ENCODE data around the gene SUPT4H1. TPM values are rescaled to one million over a fixed set of nuclear protein-coding genes. Genes with fewer than 3 reads are reported as not detected.
A peak's percentile ranks its signal among the peaks of the same experiment; 100 is the strongest.

Gene SUPT4H1
- total RNA-seq, 1 experiment from 2014 or later, result 53.8 TPM

DNA sequence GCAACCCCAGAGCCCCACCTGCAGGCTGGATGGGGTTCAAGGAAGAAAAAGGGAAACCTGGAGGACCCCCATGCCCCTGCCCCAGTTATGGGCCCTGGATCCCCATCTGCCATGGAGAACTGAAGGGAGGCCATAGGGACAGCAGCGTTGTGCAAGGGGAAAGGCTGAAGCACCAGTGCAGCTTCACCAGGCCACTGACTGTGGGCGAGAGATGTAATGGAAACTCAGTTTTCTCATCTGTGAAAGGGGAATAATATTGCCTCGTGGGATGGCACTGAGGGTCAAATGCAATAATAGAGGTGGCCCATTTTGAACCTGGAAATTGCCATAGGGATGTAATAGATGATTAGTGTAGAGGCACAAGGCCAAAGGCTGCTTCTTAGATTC is 13.6 kb downstream of the SUPT4H1 start:
- ChIA-PET POLR2A (no interaction called here), CTCF (no interaction called here)
- DNase-seq (ENCODE audit: low read depth, low spot score), result no peak
- H3K9me3 ChIP-seq (ENCODE audit: control insufficient read depth, insufficient read depth, low read depth, low read length), result no peaks in the 10 kb centered on the region
- no TSS peak for BruUV-seq (replicated peaks)
- intact Hi-C loops (cut with micrococcal nuclease; ENCODE audit: unreplicated experiment), result no loop called here
- H3K36me3 ChIP-seq (ENCODE audit: control insufficient read depth, insufficient read depth, low read length), result no peaks in the 10 kb centered on the region
- no peak overlapping the region for H3K4me3 ChIP-seq (ENCODE audit: low read depth in 2 of 2, low read length in 2 of 2)
- ATAC-seq, result no peak
- no peak for TF ChIP-seq TCF7L2 (IDR thresholded peaks at IDR 0.05; ENCODE audit: low read depth, low read length)
- no peak for TF ChIP-seq SIN3A (IDR thresholded peaks at IDR 0.05; ENCODE audit: borderline replicate concordance, insufficient read depth, low read depth, low read length)
- TF ChIP-seq, protein P1, sequence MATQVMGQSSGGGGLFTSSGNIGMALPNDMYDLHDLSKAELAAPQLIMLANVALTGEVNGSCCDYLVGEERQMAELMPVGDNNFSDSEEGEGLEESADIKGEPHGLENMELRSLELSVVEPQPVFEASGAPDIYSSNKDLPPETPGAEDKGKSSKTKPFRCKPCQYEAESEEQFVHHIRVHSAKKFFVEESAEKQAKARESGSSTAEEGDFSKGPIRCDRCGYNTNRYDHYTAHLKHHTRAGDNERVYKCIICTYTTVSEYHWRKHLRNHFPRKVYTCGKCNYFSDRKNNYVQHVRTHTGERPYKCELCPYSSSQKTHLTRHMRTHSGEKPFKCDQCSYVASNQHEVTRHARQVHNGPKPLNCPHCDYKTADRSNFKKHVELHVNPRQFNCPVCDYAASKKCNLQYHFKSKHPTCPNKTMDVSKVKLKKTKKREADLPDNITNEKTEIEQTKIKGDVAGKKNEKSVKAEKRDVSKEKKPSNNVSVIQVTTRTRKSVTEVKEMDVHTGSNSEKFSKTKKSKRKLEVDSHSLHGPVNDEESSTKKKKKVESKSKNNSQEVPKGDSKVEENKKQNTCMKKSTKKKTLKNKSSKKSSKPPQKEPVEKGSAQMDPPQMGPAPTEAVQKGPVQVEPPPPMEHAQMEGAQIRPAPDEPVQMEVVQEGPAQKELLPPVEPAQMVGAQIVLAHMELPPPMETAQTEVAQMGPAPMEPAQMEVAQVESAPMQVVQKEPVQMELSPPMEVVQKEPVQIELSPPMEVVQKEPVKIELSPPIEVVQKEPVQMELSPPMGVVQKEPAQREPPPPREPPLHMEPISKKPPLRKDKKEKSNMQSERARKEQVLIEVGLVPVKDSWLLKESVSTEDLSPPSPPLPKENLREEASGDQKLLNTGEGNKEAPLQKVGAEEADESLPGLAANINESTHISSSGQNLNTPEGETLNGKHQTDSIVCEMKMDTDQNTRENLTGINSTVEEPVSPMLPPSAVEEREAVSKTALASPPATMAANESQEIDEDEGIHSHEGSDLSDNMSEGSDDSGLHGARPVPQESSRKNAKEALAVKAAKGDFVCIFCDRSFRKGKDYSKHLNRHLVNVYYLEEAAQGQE (IDR thresholded peaks at IDR 0.05; ENCODE audit: insufficient read depth in 1 of 2, low read depth in 2 of 2, low read length in 1 of 2), result no peak
- TF ChIP-seq, protein P2, sequence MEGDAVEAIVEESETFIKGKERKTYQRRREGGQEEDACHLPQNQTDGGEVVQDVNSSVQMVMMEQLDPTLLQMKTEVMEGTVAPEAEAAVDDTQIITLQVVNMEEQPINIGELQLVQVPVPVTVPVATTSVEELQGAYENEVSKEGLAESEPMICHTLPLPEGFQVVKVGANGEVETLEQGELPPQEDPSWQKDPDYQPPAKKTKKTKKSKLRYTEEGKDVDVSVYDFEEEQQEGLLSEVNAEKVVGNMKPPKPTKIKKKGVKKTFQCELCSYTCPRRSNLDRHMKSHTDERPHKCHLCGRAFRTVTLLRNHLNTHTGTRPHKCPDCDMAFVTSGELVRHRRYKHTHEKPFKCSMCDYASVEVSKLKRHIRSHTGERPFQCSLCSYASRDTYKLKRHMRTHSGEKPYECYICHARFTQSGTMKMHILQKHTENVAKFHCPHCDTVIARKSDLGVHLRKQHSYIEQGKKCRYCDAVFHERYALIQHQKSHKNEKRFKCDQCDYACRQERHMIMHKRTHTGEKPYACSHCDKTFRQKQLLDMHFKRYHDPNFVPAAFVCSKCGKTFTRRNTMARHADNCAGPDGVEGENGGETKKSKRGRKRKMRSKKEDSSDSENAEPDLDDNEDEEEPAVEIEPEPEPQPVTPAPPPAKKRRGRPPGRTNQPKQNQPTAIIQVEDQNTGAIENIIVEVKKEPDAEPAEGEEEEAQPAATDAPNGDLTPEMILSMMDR (IDR thresholded peaks at IDR 0.05), result no peak
- no peak for TF ChIP-seq POLR2AphosphoS5 (IDR thresholded peaks at IDR 0.05; ENCODE audit: low read depth, low read length)
- no peaks in the 10 kb centered on the region for H3K27me3 ChIP-seq (ENCODE audit: control insufficient read depth, insufficient read depth, low read length)
- no peak overlapping the region for H3K27ac ChIP-seq (ENCODE audit: low read length)
- no peaks in the 10 kb centered on the region; the same call in 1 of the 2 replicates for H3K4me1 ChIP-seq (ENCODE audit: control insufficient read depth, insufficient read depth, low read length)
- in situ Hi-C loops (cut with HindIII; ENCODE audit: low pct_unique_long_range_greater_than_20kb, low sequenced_read_pairs), result no loop called here

DNA sequence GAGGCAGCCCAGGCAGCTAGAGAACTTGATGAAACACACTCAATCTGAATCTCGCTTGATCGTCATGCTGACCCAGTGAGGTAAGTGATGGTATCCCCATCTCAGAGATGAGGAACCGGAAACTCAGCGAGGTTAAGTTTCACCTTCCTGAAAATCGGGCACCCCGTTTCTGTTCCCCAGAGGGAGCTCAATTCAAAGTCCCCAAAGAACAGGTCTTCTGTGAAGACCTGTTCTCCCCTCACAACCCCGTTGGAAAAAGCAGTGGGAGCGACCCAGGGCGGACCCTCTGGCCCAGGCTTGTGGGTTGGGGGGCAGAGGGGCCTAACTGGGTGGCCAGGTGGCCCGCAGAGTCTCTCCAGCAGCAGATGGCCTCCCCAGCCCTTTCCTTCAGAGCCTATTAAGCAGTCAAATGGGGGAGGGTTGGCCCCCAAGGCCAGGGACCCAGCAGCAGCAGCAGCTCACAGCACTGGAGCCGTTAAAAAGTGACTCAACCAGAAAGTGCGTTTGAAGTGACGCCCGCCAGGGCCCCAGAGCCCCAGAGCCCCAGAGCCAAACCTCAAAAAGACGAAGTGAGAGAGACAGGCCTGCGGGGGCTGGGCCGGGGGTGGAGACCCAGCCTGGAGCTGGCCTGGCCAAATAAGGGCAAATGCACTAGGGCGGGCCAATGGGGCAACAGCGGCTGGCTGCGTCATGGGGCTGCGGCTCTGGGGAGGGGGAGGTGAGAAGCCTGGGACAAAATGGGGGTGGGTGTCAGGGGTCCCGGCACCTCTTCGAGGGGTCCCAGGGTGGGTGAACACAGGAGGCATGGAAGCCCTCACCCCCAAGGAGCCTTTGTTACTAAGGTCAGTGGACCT is 14.2 kb downstream of the SUPT4H1 start:
- H3K9me3 ChIP-seq (ENCODE audit: control insufficient read depth, insufficient read depth, low read depth, low read length), result no peaks in the 10 kb centered on the region
- ChIA-PET CTCF (interaction anchor here (0.6 kb wide), 1 partner anchor 12 kb away, joined by 6 read pairs; no protein-coding TSS in a partner anchor), POLR2A (interaction anchor here (0.5 kb wide), 1 partner anchor 9 kb away, joined by 13 read pairs; no protein-coding TSS in a partner anchor)
- H3K36me3 ChIP-seq (ENCODE audit: control insufficient read depth, insufficient read depth, low read length), result no peaks in the 10 kb centered on the region
- DNase-seq (ENCODE audit: low read depth, low spot score), result no peak
- H3K4me1 ChIP-seq (ENCODE audit: control insufficient read depth, insufficient read depth, low read length), result no peaks in the 10 kb centered on the region; the same call in 1 of the 2 replicates
- H3K4me3 ChIP-seq (ENCODE audit: low read depth in 2 of 2, low read length in 2 of 2), result no peak overlapping the region
- no TSS peak for BruUV-seq (replicated peaks)
- in situ Hi-C loops (cut with HindIII; ENCODE audit: low pct_unique_long_range_greater_than_20kb, low sequenced_read_pairs) (no loop called here), intact Hi-C loops (cut with micrococcal nuclease; ENCODE audit: unreplicated experiment) (no loop called here)
- H3K27ac ChIP-seq (ENCODE audit: low read length), result no peak overlapping the region
- TF ChIP-seq TCF7L2 (IDR thresholded peaks at IDR 0.05; ENCODE audit: low read depth, low read length) (no peak), POLR2AphosphoS5 (IDR thresholded peaks at IDR 0.05; ENCODE audit: low read depth, low read length) (no peak), SIN3A (IDR thresholded peaks at IDR 0.05; ENCODE audit: borderline replicate concordance, insufficient read depth, low read depth, low read length) (no peak)
- TF ChIP-seq, protein P2 (IDR thresholded peaks at IDR 0.05), result no peak
- TF ChIP-seq, protein P1 (IDR thresholded peaks at IDR 0.05; ENCODE audit: insufficient read depth in 1 of 2, low read depth in 2 of 2, low read length in 1 of 2), result no peak
- no peaks in the 10 kb centered on the region for H3K27me3 ChIP-seq (ENCODE audit: control insufficient read depth, insufficient read depth, low read length)
- ATAC-seq, result peak; percentile 41

Measured in Panc1 (cell line).